Stimulated activated naive CD8-positive, alpha-beta T cell treated with anti-CD3 and anti-CD28 coated beads, Interleukin-15, amount 100 ng/mL, for 72 hours (primary cell): ENCODE data around the gene SUPT3H.
A peak's percentile ranks its signal among the peaks of the same experiment; 100 is the strongest.
"Not testable (repeated sequence)": the region's sequence is repeated elsewhere in the genome, so short reads cannot be mapped to it uniquely, and the experiment has no call there.

ENCODE experiments used
- ATAC-seq: fragments of 150-1000 bp; cut with Tn5 transposase; 2 replicates; pipeline ENCODE4 v1.10.0; 2021; ENCODE audit warnings: mild to moderate bottlenecking, moderate library complexity
- DNase-seq, 2 donors: peaks; one replicate each; pipeline ENCODE4 v3.0.0; 2021 to 2022
- H3K27ac Mint-ChIP-seq, 2 donors: one replicate each; pipeline ENCODE4 v1.8.0; 2022; ENCODE audit warnings: mild to moderate bottlenecking in 2 of 2, mixed read lengths in 2 of 2, moderate library complexity in 2 of 2
- H3K27me3 Mint-ChIP-seq: one replicate; pipeline ENCODE4 v1.8.0; 2022; ENCODE audit warnings: mixed read lengths
- H3K4me1 Mint-ChIP-seq: one replicate; pipeline ENCODE4 v1.8.0; 2022; ENCODE audit warnings: mild to moderate bottlenecking, mixed read lengths
- H3K4me3 Mint-ChIP-seq, 2 donors: one replicate each; pipeline ENCODE4 v1.8.0; 2022; ENCODE audit warnings: mild to moderate bottlenecking in 2 of 2, mixed read lengths in 2 of 2, moderate library complexity in 1 of 2
- H3K9me3 Mint-ChIP-seq, 2 donors: one replicate each; pipeline ENCODE4 v1.8.0; 2022; ENCODE audit warnings: mixed read lengths in 2 of 2

SUPT3H gene

DNA sequence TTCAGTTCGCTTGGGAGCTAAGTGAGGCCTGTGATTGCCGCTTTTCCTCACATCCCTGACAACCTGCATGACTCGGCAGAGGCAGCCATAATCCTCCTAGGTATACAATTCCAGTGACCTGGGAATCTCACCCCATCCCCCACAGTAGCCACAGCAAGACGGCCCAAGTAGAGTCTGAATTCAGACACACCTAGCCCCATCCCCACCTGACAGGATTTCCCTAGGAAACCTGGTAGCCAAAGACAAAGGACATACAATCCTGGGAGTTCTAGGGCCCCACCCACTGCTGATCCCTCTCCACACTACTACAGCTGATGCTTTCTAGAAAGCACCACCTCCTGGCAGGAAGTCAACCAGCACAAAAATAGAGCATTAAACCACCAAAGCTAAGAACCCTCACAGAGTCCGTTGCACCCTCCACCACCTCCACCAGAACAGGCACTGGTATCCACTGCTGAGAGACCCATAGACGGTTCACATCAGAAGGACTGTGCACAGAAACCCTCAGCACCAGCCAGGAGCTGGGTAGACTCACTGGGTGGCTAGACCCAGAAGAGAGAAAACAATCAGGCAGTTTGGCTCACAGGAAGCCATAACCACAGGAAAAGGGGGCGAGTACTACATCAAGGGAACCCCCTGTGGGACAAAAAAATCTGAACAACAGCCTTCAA lies 67.5 kb downstream of the SUPT3H start:
- peaks cover 82% of the 10 kb centered on the region for H3K4me1 Mint-ChIP-seq
- peak; percentile 17 to 38 for DNase-seq
- peak; percentile 78 for ATAC-seq
- H3K27me3 Mint-ChIP-seq = no peaks in the 10 kb centered on the region
- H3K9me3 Mint-ChIP-seq = peaks cover 44 to 63% of the 10 kb centered on the region in 2 donors
- H3K27ac Mint-ChIP-seq = peak overlapping the region; percentile 88 to 95
- H3K4me3 Mint-ChIP-seq = peak overlapping the region; percentile 79 to 82

- no peaks in the 10 kb centered on the region for H3K27me3 Mint-ChIP-seq
- no peak for DNase-seq
- H3K4me1 Mint-ChIP-seq = peaks cover 65% of the 10 kb centered on the region
- H3K27ac Mint-ChIP-seq = no peak overlapping the region
- peaks cover 40 to 41% of the 10 kb centered on the region in 2 donors for H3K9me3 Mint-ChIP-seq
- no peak overlapping the region for H3K4me3 Mint-ChIP-seq
- ATAC-seq = no peak
Measured at GRCh38 chr6:45305546-45305945, 72.2 kb downstream of the SUPT3H start.

GRCh38 chr6:45302832-45303231 lies 74.9 kb downstream of the SUPT3H start:
- DNase-seq (no peak), ATAC-seq (no peak)
- Mint-ChIP-seq H3K4me1 (peaks cover 54% of the 10 kb centered on the region), H3K27ac (no peak overlapping the region), H3K4me3 (no peak overlapping the region), H3K27me3 (no peaks in the 10 kb centered on the region), H3K9me3 (peaks cover 21 to 26% of the 10 kb centered on the region in 2 donors)

GRCh38 chr6:45301348-45302142 lies 76.2 kb downstream of the SUPT3H start:
- DNase-seq (no peak), ATAC-seq (no peak)
- Mint-ChIP-seq H3K27ac (peak overlapping the region in 1 of 2 donors; percentile 8), H3K4me1 (peaks cover 50% of the 10 kb centered on the region), H3K4me3 (no peak overlapping the region), H3K9me3 (peaks cover 14 to 23% of the 10 kb centered on the region in 2 donors), H3K27me3 (no peaks in the 10 kb centered on the region)

- ATAC-seq (no peak), DNase-seq (no peak)
- no peaks in the 10 kb centered on the region for H3K27me3 Mint-ChIP-seq
- H3K4me3 Mint-ChIP-seq = no peak overlapping the region
- H3K4me1 Mint-ChIP-seq = peaks cover 45% of the 10 kb centered on the region
- H3K27ac Mint-ChIP-seq = no peak overlapping the region
- peaks cover 6 to 15% of the 10 kb centered on the region in 2 donors for H3K9me3 Mint-ChIP-seq
Measured at GRCh38 chr6:45300736-45301135, 77.0 kb downstream of the SUPT3H start.

- Mint-ChIP-seq H3K9me3 (peaks cover 7 to 11% of the 10 kb centered on the region in 2 donors), H3K27ac (no peak overlapping the region), H3K4me1 (peaks cover 41% of the 10 kb centered on the region), H3K4me3 (no peak overlapping the region), H3K27me3 (no peaks in the 10 kb centered on the region)
- no peak for DNase-seq
- no peak for ATAC-seq
Measured at GRCh38 chr6:45299096-45299581, 78.6 kb downstream of the SUPT3H start.

DNA sequence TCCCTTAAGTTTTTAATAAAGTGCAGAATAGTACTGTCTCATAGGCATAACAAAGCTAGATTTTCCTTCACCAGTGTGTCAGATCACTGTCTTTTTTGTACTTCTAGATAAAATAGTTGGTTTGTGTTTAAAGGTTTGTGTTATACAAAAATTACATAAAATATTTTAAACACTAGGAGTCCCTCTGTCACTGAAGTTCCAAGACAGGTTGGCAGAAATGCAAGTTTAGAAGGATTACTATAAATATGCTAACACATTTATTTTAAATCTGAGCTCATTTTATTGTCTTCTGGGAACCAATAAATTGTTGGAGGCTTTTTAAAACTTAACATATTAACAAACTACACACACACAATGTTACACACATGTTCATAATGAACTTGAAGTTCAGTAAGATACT lies 80.4 kb downstream of the SUPT3H start:
- peaks cover 53% of the 10 kb centered on the region for H3K4me1 Mint-ChIP-seq
- H3K4me3 Mint-ChIP-seq = no peak overlapping the region
- no peak overlapping the region for H3K27ac Mint-ChIP-seq
- H3K9me3 Mint-ChIP-seq = peaks cover 6 to 16% of the 10 kb centered on the region in 2 donors
- ATAC-seq = no peak
- no peak for DNase-seq
- H3K27me3 Mint-ChIP-seq = no peaks in the 10 kb centered on the region

DNA sequence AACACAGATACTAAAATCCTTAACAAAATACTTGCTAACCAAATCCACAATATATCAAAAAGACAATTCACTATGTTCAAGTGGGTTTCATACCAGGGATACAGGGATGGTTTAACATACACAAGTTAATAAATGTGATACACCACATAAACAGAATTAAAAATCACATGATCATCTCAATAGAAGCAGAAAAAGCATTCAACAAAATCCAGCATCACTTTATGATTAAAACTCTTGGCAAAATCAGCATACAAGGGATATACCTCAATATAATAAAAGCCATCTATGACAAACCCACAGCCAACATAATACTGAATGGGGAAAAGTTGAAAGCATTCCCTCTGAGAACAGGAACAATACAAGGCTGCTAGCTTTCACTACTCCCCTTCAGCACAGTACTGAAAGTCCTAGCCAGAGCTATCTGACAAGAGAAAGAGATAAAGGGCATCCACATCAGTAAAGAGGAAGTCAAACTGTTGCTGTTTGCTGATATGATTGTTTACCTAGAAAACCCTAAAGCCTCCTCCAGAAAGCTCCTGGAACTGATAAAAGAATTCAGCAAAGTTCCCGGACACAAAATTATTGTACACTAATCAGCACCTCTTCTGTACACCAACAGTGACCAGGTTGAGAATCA lies 83.6 kb downstream of the SUPT3H start:
- Mint-ChIP-seq H3K9me3 (peaks cover 17 to 27% of the 10 kb centered on the region in 2 donors), H3K4me3 (peak overlapping the region in 1 of 2 donors; percentile 17), H3K4me1 (peaks cover 45% of the 10 kb centered on the region)
- H3K27ac Mint-ChIP-seq, H3K27me3 Mint-ChIP-seq, DNase-seq, ATAC-seq: not testable (repeated sequence)

DNA sequence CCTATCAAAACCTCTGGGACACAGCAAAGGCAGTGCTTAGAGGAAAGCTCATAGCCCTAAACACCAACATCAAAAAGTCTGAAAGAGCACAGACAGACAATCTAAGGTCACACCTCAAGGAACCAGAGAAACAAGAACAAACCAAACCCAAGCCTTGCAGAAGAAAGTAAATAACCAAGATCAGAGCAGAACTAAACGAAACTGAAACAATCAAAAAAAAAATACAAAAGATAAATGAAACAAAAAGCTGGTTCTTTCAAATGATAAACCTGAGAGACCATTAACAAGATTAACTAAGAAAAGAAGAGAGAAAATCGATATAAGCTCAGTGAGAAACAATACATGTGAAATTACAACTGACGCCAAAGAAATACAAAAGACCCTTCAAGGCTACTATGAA lies 84.4 kb downstream of the SUPT3H start:
- no peaks in the 10 kb centered on the region for H3K27me3 Mint-ChIP-seq
- H3K4me3 Mint-ChIP-seq = peak overlapping the region; percentile 39 to 73
- ATAC-seq (no peak), DNase-seq (no peak)
- H3K9me3 Mint-ChIP-seq = peaks cover 17 to 27% of the 10 kb centered on the region in 2 donors
- H3K4me1 Mint-ChIP-seq = peaks cover 45% of the 10 kb centered on the region
- H3K27ac Mint-ChIP-seq = peak overlapping the region; percentile 31 to 77

DNA sequence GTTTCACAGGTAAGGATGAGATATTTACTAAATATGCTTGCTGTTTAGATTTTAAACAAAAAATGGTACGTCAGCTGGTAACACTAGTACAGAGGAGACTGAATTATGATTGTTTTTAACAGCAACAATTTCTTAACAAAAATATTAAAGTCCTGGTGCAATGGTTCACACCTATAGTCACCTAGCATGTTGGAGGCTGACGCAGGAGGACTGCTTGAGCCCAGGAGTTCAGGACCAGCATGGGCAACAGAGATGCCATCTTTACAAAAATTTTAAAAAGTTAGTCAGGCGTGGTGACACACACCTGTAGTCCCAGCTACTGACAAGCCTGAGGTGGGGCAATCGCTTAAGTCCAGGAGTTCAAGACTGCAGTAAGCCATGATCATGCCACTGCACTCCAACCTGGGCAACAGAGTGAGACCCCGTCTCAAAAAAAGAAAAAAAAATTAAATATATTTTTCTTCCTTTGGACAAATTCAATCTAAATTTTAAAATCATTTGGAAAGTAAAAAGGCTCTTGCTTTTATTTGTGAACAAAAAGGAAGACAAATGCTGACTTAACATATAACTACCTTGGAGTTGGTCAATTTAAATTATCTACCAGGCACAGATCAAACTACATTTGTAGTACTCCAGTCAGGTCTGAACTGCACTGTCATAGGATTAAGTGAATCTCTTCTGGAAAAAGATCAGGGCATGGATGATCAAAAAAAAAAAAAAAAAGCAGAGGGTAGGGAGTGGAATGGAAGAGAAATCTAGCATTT lies 87.8 kb downstream of the SUPT3H start:
- DNase-seq (no peak), ATAC-seq (no peak)
- Mint-ChIP-seq H3K9me3 (peaks cover 17 to 24% of the 10 kb centered on the region in 2 donors), H3K4me1 (peaks cover 36% of the 10 kb centered on the region), H3K27ac (no peak overlapping the region), H3K27me3 (no peaks in the 10 kb centered on the region), H3K4me3 (no peak overlapping the region)

DNA sequence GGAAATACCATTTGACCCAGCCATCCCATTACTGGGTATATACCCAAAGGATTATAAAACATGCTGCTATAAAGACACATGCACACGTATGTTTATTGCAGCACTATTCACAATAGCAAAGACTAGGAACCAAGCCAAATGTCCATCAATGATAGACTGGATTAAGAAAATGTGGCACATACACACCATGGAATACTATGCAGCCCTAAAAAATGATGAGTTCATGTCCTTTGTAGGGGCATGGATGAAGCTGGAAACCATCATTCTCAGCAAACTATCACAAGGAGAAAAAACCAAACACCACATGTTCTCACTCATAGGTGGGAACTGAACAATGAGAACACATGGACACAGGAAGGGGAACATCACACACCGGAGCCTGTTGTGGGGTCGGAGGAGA lies 91.0 kb downstream of the SUPT3H start:
- not testable (repeated sequence) for H3K27me3 Mint-ChIP-seq, DNase-seq, ATAC-seq, H3K4me3 Mint-ChIP-seq, H3K27ac Mint-ChIP-seq
- Mint-ChIP-seq H3K9me3 (peaks cover 18 to 26% of the 10 kb centered on the region in 2 donors), H3K4me1 (peaks cover 18% of the 10 kb centered on the region)

- Mint-ChIP-seq H3K27me3 (no peaks in the 10 kb centered on the region), H3K27ac (no peak overlapping the region), H3K4me1 (peaks cover 7% of the 10 kb centered on the region), H3K4me3 (no peak overlapping the region), H3K9me3 (peaks cover 9 to 17% of the 10 kb centered on the region in 2 donors)
- DNase-seq (no peak), ATAC-seq (no peak)
Measured at GRCh38 chr6:45278367-45278766, 99.4 kb downstream of the SUPT3H start.

DNA sequence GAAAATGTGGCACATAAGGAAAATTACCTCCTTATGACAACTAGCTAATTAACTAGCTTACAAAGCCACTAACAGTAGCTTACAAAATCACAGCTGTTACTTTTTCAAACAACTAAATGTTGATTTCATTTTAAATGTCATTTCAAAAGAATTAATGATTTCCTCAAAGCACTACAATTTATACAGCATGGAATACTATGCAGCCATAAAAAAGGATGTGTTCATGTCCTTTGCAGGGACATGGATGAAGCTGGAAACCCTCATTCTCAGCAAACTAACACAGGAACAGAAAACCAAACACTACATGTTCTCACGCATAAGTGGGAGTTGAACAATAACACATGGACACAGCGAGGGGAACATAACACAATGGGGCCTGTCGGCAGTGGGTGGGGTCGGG lies 100.0 kb downstream of the SUPT3H start:
- H3K27me3 Mint-ChIP-seq, ATAC-seq, H3K4me1 Mint-ChIP-seq, H3K4me3 Mint-ChIP-seq, H3K27ac Mint-ChIP-seq, DNase-seq: not testable (repeated sequence)
- H3K9me3 Mint-ChIP-seq = peaks cover 9 to 23% of the 10 kb centered on the region in 2 donors

GRCh38 chr6:45275358-45275757 lies 102.4 kb downstream of the SUPT3H start:
- H3K27ac Mint-ChIP-seq = no peak overlapping the region
- ATAC-seq (no peak), DNase-seq (no peak)
- no peak overlapping the region for H3K4me3 Mint-ChIP-seq
- H3K27me3 Mint-ChIP-seq = no peaks in the 10 kb centered on the region
- H3K9me3 Mint-ChIP-seq = peaks cover 13 to 36% of the 10 kb centered on the region in 2 donors
- peaks cover 5% of the 10 kb centered on the region for H3K4me1 Mint-ChIP-seq

DNA sequence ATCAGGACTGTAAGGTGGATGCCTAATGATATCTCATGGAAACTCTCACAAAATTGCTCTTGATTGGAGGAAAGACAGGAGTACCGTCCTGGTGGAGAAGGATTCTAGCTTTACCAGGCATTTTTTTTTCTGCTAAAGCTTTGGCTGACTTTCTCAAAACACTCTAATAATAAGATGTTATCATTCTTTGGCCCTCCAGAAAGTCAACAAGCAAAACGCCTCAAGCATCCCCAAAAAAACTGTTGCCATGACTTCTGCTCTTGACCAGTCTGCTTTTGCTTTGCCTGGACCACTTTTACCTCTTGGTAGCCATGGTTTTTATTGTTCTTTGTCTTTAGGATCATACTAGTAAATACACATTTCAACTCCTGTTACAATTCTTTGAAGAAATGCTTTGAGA lies 105.1 kb downstream of the SUPT3H start:
- Mint-ChIP-seq H3K27me3 (no peaks in the 10 kb centered on the region), H3K4me1 (no peaks in the 10 kb centered on the region), H3K4me3 (no peak overlapping the region), H3K27ac (no peak overlapping the region), H3K9me3 (peaks cover 10 to 47% of the 10 kb centered on the region in 2 donors)
- DNase-seq (no peak), ATAC-seq (no peak)
